Nephron (organoid): ENCODE results near the gene AURKB.
A peak's percentile ranks its signal among the peaks of the same experiment; 100 is the strongest.
"Not testable (repeated sequence)": the region's sequence is repeated elsewhere in the genome, so short reads cannot be mapped to it uniquely, and the experiment has no call there.

Source experiments
- H3K27ac Mint-ChIP-seq, 3 experiments: 2 replicates each; pipeline ENCODE4 v1.8.0; 2020; ENCODE audit warnings: mixed read lengths in 3 of 3, mild to moderate bottlenecking in 2 of 3, moderate library complexity in 1 of 3
- H3K27me3 Mint-ChIP-seq: 2 replicates; pipeline ENCODE4 v1.8.0; 2021; ENCODE audit warnings: low read depth, mild to moderate bottlenecking, moderate library complexity, mixed read lengths
- H3K36me3 Mint-ChIP-seq: 2 replicates; pipeline ENCODE4 v1.8.0; 2020; ENCODE audit warnings: low read depth, mixed read lengths
- H3K4me1 Mint-ChIP-seq: 2 replicates; pipeline ENCODE4 v1.8.0; 2020; ENCODE audit warnings: mixed read lengths
- H3K4me3 Mint-ChIP-seq, 3 experiments: 2 replicates each; pipeline ENCODE4 v1.8.0; 2020; ENCODE audit warnings: mild to moderate bottlenecking in 3 of 3, mixed read lengths in 3 of 3, moderate library complexity in 2 of 3
- H3K9me3 Mint-ChIP-seq: 2 replicates; pipeline ENCODE4 v1.8.0; 2020; ENCODE audit warnings: mixed read lengths
- TF ChIP-seq, protein P1 (sequence below), 3 experiments: fragments of 200-600 bp; sonication (generic); IDR thresholded peaks; one replicate each; pipeline ENCODE4 v1.5.0; 2021; ENCODE audit warnings: antibody characterized with exemption in 3 of 3; ENCODE audit not compliant: unreplicated experiment in 3 of 3

The AURKB gene

DNA sequence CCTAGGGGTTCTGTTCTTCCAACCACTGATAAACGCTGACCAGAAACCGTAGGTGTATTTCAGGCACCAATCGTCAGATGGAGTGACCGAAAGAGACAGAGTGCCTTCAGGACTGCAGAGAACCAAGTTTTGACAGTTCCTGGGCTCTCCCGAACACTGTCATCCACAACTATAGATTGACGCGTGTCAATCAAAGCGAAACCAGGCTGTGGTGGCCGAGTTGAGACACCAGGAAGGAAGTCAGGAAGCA is 11.9 kb upstream of the AURKB start:
- no peaks in the 10 kb centered on the region for H3K9me3 Mint-ChIP-seq
- no peaks in the 10 kb centered on the region for H3K36me3 Mint-ChIP-seq
- H3K27ac Mint-ChIP-seq: peak overlapping the region; percentile 98 to 100 (median 100)
- peak overlapping the region; percentile 90 to 98 (median 95) for H3K4me3 Mint-ChIP-seq
- peaks cover 4% of the 10 kb centered on the region for H3K27me3 Mint-ChIP-seq
- peaks cover 29% of the 10 kb centered on the region for H3K4me1 Mint-ChIP-seq
- TF ChIP-seq, protein P1, sequence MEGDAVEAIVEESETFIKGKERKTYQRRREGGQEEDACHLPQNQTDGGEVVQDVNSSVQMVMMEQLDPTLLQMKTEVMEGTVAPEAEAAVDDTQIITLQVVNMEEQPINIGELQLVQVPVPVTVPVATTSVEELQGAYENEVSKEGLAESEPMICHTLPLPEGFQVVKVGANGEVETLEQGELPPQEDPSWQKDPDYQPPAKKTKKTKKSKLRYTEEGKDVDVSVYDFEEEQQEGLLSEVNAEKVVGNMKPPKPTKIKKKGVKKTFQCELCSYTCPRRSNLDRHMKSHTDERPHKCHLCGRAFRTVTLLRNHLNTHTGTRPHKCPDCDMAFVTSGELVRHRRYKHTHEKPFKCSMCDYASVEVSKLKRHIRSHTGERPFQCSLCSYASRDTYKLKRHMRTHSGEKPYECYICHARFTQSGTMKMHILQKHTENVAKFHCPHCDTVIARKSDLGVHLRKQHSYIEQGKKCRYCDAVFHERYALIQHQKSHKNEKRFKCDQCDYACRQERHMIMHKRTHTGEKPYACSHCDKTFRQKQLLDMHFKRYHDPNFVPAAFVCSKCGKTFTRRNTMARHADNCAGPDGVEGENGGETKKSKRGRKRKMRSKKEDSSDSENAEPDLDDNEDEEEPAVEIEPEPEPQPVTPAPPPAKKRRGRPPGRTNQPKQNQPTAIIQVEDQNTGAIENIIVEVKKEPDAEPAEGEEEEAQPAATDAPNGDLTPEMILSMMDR (IDR thresholded peaks at IDR 0.05; ENCODE audit: unreplicated experiment in 3 of 3): no peak

DNA sequence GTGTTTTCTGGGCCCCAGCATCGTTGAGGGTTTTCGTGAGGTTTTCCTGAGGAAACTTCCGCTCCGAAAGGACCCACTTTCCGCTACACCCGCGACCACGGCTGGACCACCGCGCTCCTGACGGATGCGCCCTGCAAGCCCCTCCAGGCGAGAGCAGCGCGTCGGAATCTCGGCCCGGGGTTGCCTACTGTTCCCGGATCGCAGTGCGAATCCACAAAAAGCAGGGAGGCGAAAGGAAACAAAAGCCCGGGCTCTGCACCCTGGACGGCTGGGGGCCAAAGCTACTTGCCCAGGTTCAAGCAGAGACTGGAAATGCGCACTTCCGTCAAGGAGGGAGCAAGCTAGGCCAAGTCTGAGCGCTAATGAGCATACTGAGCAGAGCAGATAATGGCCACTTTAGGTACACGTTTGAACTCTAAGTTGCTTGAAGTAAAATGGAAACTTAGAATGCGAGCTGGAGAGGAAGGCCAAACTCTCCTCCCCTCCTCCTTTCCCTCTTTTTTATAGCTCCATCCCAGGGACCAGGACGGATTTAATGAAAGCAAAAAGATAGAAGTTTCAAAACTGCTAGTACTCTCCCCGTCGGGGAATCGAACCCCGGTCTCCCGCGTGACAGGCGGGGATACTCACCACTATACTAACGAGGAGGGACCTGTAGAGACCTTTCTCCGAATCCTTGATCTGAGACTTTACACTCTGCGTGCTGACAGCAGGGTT is 11.4 kb upstream of the AURKB start:
- Mint-ChIP-seq H3K4me1 (peaks cover 24% of the 10 kb centered on the region), H3K27ac (peak overlapping the region; percentile 98 to 100 (median 100))

DNA sequence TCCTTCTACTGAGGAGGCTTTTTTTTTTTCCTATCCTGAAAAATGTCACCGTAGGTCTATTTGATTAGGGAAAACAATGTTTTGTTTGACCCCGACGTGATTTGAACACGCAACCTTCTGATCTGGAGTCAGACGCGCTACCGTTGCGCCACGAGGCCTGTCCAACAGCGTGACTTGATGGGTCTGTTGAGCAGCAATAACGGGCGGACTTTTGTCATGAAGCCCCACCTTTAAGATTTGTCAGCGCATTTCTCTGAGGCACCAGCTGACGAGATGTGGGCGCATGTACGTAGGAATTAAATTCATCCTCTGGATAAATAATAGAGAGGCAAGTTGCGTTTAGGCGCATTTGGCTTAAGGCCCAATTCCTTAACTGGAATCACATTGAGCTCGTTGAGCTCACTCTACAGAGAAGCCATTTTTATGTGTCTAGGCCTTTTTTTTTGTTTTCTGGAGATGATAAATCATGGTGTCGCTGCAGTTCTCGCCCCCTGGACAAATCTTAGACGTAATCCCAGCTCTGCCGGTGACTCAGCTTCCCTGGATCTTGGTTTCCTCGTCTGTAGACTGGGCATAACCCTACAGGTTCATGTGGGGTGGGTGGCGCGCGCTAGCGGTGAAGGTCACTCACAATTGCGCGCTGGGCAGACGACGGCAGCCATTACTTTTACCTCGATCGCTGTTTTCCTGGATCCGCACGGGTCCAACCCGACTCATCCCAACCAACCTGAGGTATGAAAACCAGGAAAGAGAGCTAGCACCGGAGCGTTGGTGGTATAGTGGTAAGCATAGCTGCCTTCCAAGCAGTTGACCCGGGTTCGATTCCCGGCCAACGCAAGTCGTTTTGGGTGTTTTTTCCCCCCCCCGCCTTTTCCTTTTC is 10.6 kb upstream of the AURKB start:
- Mint-ChIP-seq H3K36me3 (no peaks in the 10 kb centered on the region), H3K4me3 (peak overlapping the region; percentile 90 to 98 (median 95)), H3K9me3 (no peaks in the 10 kb centered on the region), H3K27me3 (peaks cover 4% of the 10 kb centered on the region), H3K4me1 (peaks cover 18% of the 10 kb centered on the region), H3K27ac (peak overlapping the region; percentile 98 to 100 (median 100))
- TF ChIP-seq, protein P1 (IDR thresholded peaks at IDR 0.05; ENCODE audit: unreplicated experiment in 3 of 3): no peak

More for the DNA sequence above, 11.4 kb upstream of the AURKB start:
- Mint-ChIP-seq H3K27me3 (peaks cover 4% of the 10 kb centered on the region), H3K4me3 (peak overlapping the region; percentile 90 to 98 (median 95)), H3K36me3 (no peaks in the 10 kb centered on the region), H3K9me3 (no peaks in the 10 kb centered on the region)
- TF ChIP-seq, protein P1 (IDR thresholded peaks at IDR 0.05; ENCODE audit: unreplicated experiment in 3 of 3): no peak

DNA sequence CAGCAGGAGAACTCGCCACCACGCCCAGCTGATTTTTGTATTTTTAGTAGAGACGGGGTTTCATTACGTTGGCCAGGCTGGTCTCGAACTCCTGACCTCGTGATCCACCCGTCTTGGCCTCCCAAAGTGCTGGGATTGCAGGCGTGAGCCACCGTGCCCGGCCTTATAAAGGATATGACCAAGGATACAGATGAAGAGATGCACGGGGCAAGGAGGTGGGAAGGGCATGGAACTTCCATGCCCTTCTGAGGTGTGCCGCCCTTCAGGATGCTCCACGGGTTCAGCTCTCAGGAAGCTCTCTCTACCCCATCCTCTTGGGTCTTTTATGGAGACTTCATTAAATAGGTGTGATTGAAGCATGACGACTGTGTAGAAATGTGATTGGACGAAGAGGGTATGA is 3.6 kb upstream of the AURKB start:
- H3K36me3 Mint-ChIP-seq, H3K9me3 Mint-ChIP-seq, H3K27ac Mint-ChIP-seq, H3K4me3 Mint-ChIP-seq, H3K27me3 Mint-ChIP-seq: not testable (repeated sequence)
- H3K4me1 Mint-ChIP-seq: peaks cover 22% of the 10 kb centered on the region

DNA sequence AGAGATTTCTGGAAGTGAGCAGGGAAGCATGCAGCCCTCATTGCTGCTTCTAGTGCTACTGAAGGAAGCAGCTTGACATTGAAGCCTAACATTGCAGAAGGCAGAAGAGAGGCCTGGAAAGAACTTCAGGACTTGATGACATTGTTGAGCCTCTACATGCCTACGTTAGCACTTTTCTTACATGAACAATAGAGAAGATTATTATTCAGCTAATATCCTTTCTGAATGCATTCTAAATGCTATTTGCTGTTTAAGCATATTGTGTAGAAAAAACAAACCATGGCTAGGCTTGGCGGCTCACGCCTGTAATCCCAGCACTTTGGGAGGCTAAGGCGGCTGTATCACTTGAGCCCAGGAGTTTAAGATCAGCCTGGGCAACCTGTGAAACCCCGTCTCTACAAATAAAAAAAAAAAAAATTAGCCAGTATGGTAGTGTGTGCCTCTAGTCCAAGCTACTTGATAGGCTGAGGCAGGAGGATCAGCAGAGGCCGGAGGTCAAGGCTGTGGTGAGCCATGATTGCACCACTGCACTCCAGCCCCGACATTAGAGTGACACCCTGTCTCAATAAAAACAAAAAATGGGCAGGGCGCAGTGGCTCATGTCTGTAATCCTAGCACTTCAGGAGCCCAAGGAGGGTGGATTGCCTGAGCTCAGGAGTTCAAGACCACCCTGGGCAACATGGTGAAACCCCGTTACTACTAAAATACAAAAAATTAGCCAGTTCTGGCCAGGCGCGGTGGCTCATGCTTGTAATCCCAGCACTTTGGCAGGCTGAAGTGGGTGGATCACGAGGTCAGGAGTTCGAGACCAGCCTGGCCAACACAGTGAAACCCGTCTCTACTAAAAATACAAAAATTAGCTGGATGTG is 2.2 kb upstream of the AURKB start:
- H3K27ac Mint-ChIP-seq: no peak overlapping the region
- H3K27me3 Mint-ChIP-seq: peaks cover 3% of the 10 kb centered on the region
- peaks cover 18% of the 10 kb centered on the region for H3K4me1 Mint-ChIP-seq
- no peaks in the 10 kb centered on the region for H3K9me3 Mint-ChIP-seq
- H3K4me3 Mint-ChIP-seq: peak overlapping the region in 1 of 3 experiments; percentile 0
- H3K36me3 Mint-ChIP-seq: peaks cover under 1% of the 10 kb centered on the region
- TF ChIP-seq, protein P1 (IDR thresholded peaks at IDR 0.05; ENCODE audit: unreplicated experiment in 3 of 3): no peak
